HS-27A (cell line): ENCODE results near the gene AVP.
"Not testable (repeated sequence)": the region's sequence is repeated elsewhere in the genome, so short reads cannot be mapped to it uniquely, and the experiment has no call there.

Source experiments
- DNase-seq: peaks from one replicate; pipeline ENCODE4 v3.0.0-alpha.2; 2012; ENCODE audit warnings: low read depth, missing footprints

AVP gene

GRCh38 chr20:3082955-3083952 lies 1.3 kb downstream of the AVP start:
- DNase-seq, result no peak

- no peak for DNase-seq
These were observed 2.1 kb downstream of the AVP start for GRCh38 chr20:3082306-3082951.

DNA sequence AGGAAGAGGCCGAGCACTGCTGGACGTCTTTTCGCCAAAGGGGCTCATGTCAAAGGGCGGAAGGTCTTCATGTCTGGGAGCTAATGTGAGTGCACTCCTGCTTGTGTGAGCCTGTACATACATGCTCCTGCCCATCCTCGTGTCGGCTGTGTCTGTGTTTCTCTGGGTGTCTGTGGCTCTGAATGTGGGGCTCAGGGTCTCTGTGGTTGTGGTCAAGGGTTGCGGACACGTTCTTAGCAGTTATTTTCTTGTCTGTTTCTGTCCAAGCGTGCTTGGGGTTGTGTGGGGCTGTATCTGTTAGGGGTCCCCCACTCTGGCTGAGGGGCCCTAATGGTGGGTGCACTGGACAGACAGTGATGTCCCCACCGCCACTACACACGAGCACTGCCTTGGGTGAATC lies 2.9 kb downstream of the AVP start:
- no peak for DNase-seq

- DNase-seq, result no peak
These were observed 3.6 kb downstream of the AVP start for GRCh38 chr20:3080939-3081388.

DNA sequence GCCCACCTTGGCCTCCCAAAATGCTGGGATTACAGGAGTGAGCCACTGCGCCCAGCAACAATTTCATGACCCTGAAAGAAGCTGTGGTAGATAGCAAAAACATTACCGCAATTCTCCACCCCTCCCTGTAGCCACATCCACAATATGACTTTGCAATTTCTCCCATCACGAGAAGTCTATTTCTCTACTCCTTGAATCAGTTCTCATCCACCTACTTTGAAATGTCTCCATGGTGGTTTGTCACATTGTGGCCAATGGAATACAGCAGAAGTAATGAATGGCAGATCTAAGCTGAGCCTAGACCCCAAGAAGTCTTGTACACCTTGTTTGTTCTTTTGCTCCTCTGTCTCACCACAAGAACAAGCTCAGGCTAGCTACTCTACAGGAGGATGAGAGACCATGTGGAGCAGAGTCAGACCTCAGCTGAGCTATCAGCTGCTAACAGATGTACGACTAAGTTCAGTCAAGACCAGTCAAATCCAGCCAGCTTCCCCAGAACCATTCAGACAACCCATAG lies 6.8 kb downstream of the AVP start:
- no peak for DNase-seq

DNA sequence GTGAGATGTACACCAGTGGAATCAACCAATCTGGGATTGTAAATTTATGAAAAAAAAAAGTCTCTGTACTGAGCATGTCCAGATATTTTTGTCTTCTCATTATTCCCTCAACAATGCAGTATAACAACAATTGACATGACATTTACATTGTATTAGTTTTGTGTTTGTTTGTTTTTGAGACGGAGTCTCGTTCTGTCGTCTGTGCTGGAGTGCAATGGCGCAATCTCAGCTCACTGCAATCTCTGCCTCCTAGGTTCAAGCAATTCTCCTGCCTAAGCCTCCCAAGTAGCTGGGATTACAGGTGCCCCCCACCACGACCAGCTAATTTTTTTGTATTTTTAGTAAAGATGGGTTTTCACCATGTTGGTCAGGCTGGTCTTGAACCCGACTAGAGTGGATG lies 9.2 kb downstream of the AVP start:
- not testable (repeated sequence) for DNase-seq

DNA sequence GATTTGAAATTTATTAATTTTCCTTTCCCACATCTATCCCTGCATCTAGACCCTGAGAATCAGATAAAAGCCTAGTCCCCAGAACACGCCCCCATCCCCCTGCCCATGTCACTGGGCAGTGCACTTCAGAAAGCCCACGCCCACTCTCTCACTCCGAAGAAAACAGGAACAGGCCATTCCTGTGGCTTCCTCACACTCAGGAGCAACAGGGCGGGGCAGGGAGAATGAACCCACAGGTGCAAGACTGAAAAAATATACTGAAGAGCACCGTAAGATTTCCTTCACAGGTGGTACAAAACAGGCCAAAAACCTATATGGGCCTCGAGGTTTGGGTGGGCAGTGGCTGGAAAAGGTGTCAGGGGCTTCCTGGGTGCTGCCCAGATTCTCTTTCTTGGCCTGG lies 9.7 kb downstream of the AVP start:
- DNase-seq, result no peak

DNA sequence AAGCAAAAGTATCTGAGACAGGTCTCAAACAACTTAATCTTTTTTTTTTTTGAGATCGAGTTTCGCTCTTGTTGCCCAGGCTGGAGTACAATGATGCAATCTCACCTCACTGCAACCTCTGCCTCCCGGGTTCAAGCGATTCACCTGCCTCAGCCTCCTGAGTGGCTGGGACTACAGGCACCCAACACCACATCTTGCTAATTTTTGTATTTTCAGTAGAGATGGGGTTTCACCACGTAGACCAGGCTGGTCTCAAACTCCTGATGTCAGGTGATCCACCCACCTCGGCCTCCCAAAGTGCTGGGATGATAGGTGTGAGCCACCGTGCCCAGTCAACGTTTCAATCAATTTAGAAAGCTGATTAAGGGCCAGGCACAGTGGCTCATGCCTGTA lies 11.3 kb downstream of the AVP start:
- not testable (repeated sequence) for DNase-seq

- no peak for DNase-seq
These were observed 11.8 kb downstream of the AVP start for GRCh38 chr20:3072530-3073250.

DNA sequence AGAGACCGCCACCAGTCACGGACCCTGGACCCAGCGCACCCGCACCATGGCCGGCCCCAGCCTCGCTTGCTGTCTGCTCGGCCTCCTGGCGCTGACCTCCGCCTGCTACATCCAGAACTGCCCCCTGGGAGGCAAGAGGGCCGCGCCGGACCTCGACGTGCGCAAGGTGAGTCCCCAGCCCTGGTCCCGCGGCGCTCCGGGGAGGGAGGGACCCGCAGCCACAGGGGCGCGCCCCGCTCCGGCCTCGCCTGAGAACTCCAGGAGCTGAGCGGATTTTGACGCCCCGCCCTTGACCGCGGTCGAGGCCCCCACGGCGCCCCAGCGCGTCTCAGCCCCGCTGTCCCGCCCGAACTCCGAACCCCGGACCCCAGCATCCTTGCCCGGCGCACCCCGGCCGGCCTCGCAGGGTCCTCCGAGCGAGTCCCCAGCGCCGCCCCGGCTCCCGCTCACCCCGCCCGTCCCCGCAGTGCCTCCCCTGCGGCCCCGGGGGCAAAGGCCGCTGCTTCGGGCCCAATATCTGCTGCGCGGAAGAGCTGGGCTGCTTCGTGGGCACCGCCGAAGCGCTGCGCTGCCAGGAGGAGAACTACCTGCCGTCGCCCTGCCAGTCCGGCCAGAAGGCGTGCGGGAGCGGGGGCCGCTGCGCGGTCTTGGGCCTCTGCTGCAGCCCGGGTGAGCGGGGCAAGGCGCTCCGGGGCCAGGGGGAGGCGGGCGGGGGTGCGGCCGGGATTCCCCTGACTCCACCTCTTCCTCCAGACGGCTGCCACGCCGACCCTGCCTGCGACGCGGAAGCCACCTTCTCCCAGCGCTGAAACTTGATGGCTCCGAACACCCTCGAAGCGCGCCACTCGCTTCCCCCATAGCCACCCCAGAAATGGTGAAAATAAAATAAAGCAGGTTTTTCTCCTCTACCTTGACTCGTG lies 12.7 kb downstream of the AVP start, which contains the start of gene OXT:
Gene OXT (plus strand): TSS at position 11 of the 920 bp plus-strand sequence. CDS start 36 bp downstream, at position 47.
- no peak for DNase-seq

- DNase-seq, result no peak
These were observed 13.3 kb downstream of the AVP start for GRCh38 chr20:3071266-3071609.

DNA sequence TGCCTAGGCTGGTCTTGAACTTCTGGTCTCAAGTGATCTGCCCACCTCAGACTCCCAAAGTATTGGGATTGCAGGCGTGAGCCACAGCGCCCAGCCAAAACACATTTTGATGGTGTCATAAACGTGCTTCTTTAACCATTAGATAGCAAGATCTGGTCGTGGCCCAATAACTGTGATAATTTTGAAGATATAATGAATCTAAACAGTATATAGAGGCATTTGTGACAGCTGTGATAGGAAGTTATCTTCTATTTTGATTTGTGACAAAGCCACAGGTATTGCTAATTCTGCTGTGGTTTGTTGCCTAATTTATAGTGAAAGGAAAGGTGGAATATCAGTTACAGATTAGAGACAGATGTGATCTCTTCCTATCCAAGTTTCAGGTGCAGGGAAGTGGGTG lies 13.8 kb downstream of the AVP start:
- no peak for DNase-seq

- DNase-seq, result no peak
These were observed 15.3 kb downstream of the AVP start for GRCh38 chr20:3068986-3069900.

- DNase-seq, result no peak
These were observed 16.4 kb downstream of the AVP start for GRCh38 chr20:3068075-3068474.

- DNase-seq, result no peak
These were observed 17.1 kb downstream of the AVP start for GRCh38 chr20:3067139-3068014.

DNA sequence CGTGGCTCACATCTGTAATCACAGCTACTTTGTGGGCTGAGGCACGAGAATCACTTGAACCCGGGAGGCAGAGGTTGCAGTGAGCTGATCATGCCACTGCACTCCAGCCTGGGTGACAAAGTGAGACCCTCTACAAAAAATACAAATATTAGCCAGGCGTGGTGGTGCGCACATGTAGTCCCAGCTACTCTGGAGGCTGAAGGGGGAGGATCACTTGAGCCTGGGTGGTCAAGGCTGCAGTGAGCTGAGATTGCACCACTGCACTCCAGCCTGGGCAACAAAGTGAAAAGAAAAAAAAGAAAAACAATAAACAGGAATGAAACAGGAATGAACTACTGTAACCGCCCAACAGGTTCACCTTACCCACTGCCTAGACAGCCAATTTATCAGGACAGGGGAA lies 20.4 kb downstream of the AVP start:
- DNase-seq, result not testable (repeated sequence)

GRCh38 chr20:3059489-3059888 lies 25.0 kb downstream of the AVP start:
- no peak for DNase-seq

- DNase-seq, result no peak
These were observed 33.0 kb downstream of the AVP start for GRCh38 chr20:3051385-3052019.
